Skeletal muscle tissue (tissue), 4 donors: Measurements from ENCODE around the gene ATAD3B. TPM values are rescaled to one million over a fixed set of nuclear protein-coding genes. Genes with fewer than 3 reads are reported as not detected.
A peak's percentile ranks its signal among the peaks of the same experiment; 100 is the strongest.
"Not testable (repeated sequence)": the region's sequence is repeated elsewhere in the genome, so short reads cannot be mapped to it uniquely, and the experiment has no call there.

ENCODE experiments used
- H3K27ac ChIP-seq: one replicate; pipeline ENCODE4 v1.7.0; 2013; ENCODE audit warnings: mild to moderate bottlenecking, low read depth, low read length, inconsistent platforms
- H3K27me3 ChIP-seq, 3 donors: one replicate each; pipeline ENCODE4 v1.7.0; 2013; ENCODE audit warnings: low read length in 3 of 3; ENCODE audit not compliant: control insufficient read depth in 3 of 3, insufficient read depth in 3 of 3
- H3K36me3 ChIP-seq, 3 donors: one replicate each; pipeline ENCODE4 v1.7.0; 2013; ENCODE audit warnings: low read length in 3 of 3; ENCODE audit not compliant: control insufficient read depth in 3 of 3, insufficient read depth in 3 of 3
- H3K4me1 ChIP-seq, 3 donors: one replicate each; pipeline ENCODE4 v1.7.0; 2013; ENCODE audit warnings: low read length in 3 of 3, mild to moderate bottlenecking in 3 of 3; ENCODE audit not compliant: control insufficient read depth in 3 of 3, insufficient read depth in 3 of 3
- H3K4me3 ChIP-seq, 3 donors: one replicate each; pipeline ENCODE4 v1.7.0; 2013; ENCODE audit warnings: low read length in 3 of 3
- H3K9ac ChIP-seq, 3 donors: one replicate each; pipeline ENCODE4 v1.7.0; 2013; ENCODE audit warnings: low read length in 3 of 3, mild to moderate bottlenecking in 3 of 3, moderate library complexity in 2 of 3, low read depth in 1 of 3
- H3K9me3 ChIP-seq, 3 donors: one replicate each; pipeline ENCODE4 v1.7.0; 2013; ENCODE audit warnings: low read length in 3 of 3; ENCODE audit not compliant: control insufficient read depth in 3 of 3
- total RNA-seq: library from RNA; depleted of rRNA; stranded (reverse); fragments of >200 nt; gene quantifications from one replicate; pipeline ENCODE4 v1.2.3, GENCODE V29; 2014
- donor health status: Osteomylitis.

The ATAD3B gene
- total RNA-seq, 1 donor from 2014 or later: 16.7 TPM

DNA sequence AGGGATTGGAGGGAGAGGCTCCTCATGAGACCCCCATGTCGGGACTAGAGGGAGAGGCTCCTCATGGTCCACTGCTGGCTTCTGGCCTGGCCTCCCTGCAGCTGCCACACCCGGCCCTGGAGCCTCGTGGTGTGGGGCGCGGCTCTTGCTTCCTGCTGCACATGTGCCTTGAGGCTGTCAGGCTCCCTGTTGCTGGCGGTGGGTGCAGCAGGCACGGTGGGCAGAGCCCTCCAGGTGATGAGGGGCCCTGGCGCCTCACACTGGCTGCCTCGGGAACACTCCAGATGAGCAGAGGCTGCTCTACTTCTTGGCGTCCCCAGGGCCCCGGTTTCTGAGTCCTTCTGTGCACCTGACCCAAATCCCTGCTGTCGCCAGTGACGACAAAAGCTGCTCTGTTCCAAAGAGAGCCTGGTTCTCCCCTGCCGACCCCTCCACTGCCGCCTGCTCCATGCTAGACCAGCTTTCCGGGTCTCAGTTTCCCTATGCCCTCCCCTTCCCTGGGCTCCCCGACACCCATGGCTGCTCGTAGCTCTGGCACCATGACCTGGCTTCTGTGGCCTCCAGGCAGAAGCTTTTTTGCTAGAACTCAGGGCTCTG, 9.7 kb upstream of the ATAD3B start:
- H3K27ac ChIP-seq: no peak overlapping the region
- H3K9me3 ChIP-seq: no peaks in the 10 kb centered on the region
- H3K4me1 ChIP-seq: peaks cover 0 to 3% (median 0%) of the 10 kb centered on the region in 3 donors
- peaks cover 0 to 15% (median 10%) of the 10 kb centered on the region in 3 donors for H3K27me3 ChIP-seq
- H3K9ac ChIP-seq: no peak overlapping the region
- H3K36me3 ChIP-seq: no peaks in the 10 kb centered on the region
- H3K4me3 ChIP-seq: no peak overlapping the region

- Histone ChIP-seq H3K27ac (no peak overlapping the region), H3K27me3 (peaks cover 0 to 13% (median 10%) of the 10 kb centered on the region in 3 donors), H3K4me3 (no peak overlapping the region), H3K4me1 (peaks cover 0 to 3% (median 0%) of the 10 kb centered on the region in 3 donors), H3K9me3 (no peaks in the 10 kb centered on the region), H3K36me3 (no peaks in the 10 kb centered on the region), H3K9ac (no peak overlapping the region)
Observed at GRCh38 chr1:1462318-1462966, 9.1 kb upstream of the ATAD3B start.

- Histone ChIP-seq H3K9me3 (no peaks in the 10 kb centered on the region), H3K4me3 (no peak overlapping the region), H3K36me3 (no peaks in the 10 kb centered on the region), H3K27ac (no peak overlapping the region), H3K27me3 (peaks cover 0 to 13% (median 10%) of the 10 kb centered on the region in 3 donors), H3K4me1 (peaks cover 0 to 3% (median 0%) of the 10 kb centered on the region in 3 donors), H3K9ac (no peak overlapping the region)
Observed at GRCh38 chr1:1463312-1463711, 8.3 kb upstream of the ATAD3B start.

- H3K9ac ChIP-seq, H3K9me3 ChIP-seq, H3K27me3 ChIP-seq, H3K4me3 ChIP-seq, H3K36me3 ChIP-seq, H3K27ac ChIP-seq: not testable (repeated sequence)
- H3K4me1 ChIP-seq: peaks cover 11 to 19% (median 11%) of the 10 kb centered on the region in 3 donors
Observed at GRCh38 chr1:1468196-1468985, 3.2 kb upstream of the ATAD3B start.

DNA sequence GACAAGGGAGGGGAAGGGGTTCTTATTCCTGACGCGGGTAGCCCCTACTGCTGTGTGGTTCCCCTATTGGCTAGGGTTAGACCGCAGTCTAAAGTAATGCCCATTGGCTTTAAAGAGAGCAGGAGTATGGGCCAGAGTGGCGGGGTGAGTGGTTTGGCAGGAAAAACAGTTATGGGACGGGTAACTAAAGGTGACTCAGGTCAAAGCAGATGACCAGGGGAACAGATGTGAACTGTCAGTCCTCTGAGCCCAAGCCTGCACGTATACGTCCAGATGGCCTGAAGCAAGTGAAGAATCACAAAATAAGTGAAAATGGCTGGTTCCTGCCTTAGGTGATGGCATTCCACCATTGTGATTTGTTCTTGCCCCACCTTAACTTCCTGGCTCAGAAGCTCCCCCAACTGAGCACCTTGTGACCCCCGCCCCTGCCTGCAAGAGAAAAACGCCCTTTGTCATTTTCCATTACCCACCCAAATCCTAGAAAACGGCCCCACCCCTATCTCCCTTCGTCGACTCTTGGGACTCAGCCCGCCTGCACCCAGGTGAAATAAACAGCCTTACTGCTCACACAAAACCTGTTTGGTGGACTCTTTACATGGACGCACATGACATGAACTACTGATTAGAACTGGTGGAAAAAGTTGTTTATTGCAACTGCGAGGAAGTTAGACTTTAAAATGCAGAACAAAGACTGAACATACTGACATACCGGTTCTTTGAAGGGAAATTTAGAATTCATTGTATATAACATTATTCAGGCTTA, 758 bp upstream of the ATAD3B start:
- Histone ChIP-seq H3K9me3 (no peaks in the 10 kb centered on the region), H3K27me3 (no peaks in the 10 kb centered on the region), H3K4me3 (peak overlapping the region; percentile 70 to 95 (median 89)), H3K36me3 (no peaks in the 10 kb centered on the region), H3K4me1 (peaks cover 11 to 24% (median 13%) of the 10 kb centered on the region in 3 donors), H3K27ac (peak overlapping the region; percentile 82), H3K9ac (peak overlapping the region; percentile 69 to 90 (median 83))

GRCh38 chr1:1472053-1472876, 700 bp downstream of the ATAD3B start:
- not testable (repeated sequence) for H3K27ac ChIP-seq, H3K36me3 ChIP-seq, H3K27me3 ChIP-seq, H3K9me3 ChIP-seq
- Histone ChIP-seq H3K9ac (peak overlapping the region; percentile 51 to 74 (median 64)), H3K4me3 (peak overlapping the region; percentile 68 to 72 (median 72)), H3K4me1 (peaks cover 11 to 24% (median 13%) of the 10 kb centered on the region in 3 donors)

DNA sequence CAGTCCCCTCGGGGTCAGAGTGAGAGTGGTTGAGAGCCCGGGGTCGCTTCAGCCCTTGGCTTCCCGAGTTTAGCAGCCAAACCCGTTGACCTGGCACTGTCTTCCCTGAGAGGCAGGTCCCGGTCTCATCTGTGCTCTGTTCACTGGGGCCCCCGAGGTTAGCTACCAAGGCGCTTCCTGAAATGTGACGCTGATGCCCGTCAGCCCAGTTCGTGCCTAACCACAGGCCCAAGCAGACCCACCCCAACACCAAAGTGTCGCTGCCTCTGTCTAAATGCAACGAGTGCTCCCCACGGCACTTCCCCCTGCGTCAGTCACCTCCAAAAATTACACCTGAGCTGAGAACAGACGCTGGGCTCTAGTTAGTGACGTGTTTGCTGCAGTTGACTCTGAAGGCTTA, 4.4 kb downstream of the ATAD3B start:
- H3K9ac ChIP-seq, H3K9me3 ChIP-seq, H3K4me3 ChIP-seq, H3K27me3 ChIP-seq, H3K27ac ChIP-seq: not testable (repeated sequence)
- peaks cover 6 to 17% (median 8%) of the 10 kb centered on the region in 3 donors for H3K4me1 ChIP-seq
- H3K36me3 ChIP-seq: peaks cover 17 to 21% (median 19%) of the 10 kb centered on the region in 3 donors

DNA sequence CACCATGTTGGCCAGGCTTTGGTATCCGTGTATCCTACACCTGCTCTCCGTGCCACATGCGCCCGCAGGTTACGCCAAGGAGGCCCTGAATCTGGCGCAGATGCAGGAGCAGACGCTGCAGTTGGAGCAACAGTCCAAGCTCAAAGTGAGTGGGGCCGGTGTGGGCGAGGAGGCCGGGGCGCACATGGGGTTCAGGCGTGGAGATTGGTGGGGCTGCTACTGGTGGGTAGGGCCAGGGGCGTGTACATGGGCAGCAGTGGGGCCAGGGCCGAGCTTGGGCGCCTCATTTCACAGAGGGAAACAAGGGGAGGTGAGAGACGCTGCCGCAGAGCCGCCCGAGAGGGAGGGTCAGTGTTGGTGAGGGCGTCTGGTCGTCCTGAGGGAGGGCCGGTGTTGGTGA, 5.6 kb downstream of the ATAD3B start:
- H3K36me3 ChIP-seq: peaks cover 17 to 21% (median 21%) of the 10 kb centered on the region in 3 donors

More for the DNA sequence above, 5.6 kb downstream of the ATAD3B start:
- Histone ChIP-seq H3K9me3 (no peaks in the 10 kb centered on the region), H3K9ac (no peak overlapping the region), H3K27ac (no peak overlapping the region), H3K4me1 (peaks cover 5 to 14% (median 8%) of the 10 kb centered on the region in 3 donors), H3K27me3 (no peaks in the 10 kb centered on the region), H3K4me3 (no peak overlapping the region)
